ENCODE measurements around the gene KCND3. TPM values are rescaled to one million over a fixed set of nuclear protein-coding genes. Genes with fewer than 3 reads are reported as not detected.
A peak's percentile ranks its signal among the peaks of the same experiment; 100 is the strongest.

The KCND3 gene
- total and polyA plus RNA-seq, 2 experiments from 2014 or later = 0.10 to 0.18 TPM

- TF ChIP-seq STAT1 (IDR thresholded peaks at IDR 0.05; ENCODE audit: unreplicated experiment) (no peak), ETS1 (IDR thresholded peaks at IDR 0.05) (no peak)
Measured at GRCh38 chr1:111927652-111928051, 61.8 kb downstream of the KCND3 start (continued).

GRCh38 chr1:111924786-111925185, 64.7 kb downstream of the KCND3 start:
- ATAC-seq = peak; percentile 29; the same call in 2 of the 3 replicates
- H3K9me2 ChIP-seq (ENCODE audit: insufficient read depth) = no peaks in the 10 kb centered on the region
- no peaks in the 10 kb centered on the region for H3F3A ChIP-seq (replicated peaks; ENCODE audit: low read depth)
- TF ChIP-seq CREB1 (CRISPR knock-in tag; IDR thresholded peaks at IDR 0.05; ENCODE audit: low read depth) (no peak), JUNB (IDR thresholded peaks at IDR 0.05; ENCODE audit: unreplicated experiment) (no peak), CTCF (conservative IDR thresholded peaks at IDR 0.05; ENCODE audit: low read depth in 2 of 2) (0 out of 4 replicates have a peak, but pooled peaks of 1 of the 2 experiments have one; percentile 10)
- H4K20me1 ChIP-seq (replicated peaks; ENCODE audit: insufficient read depth) = no peaks in the 10 kb centered on the region
- no peak overlapping the region for H2AFZ ChIP-seq
- H3K4me2 ChIP-seq = no peak overlapping the region
- no peak overlapping the region for H3K27ac ChIP-seq (ENCODE audit: low read depth)
- no peaks in the 10 kb centered on the region for H3K27me3 ChIP-seq (ENCODE audit: insufficient read depth)
- no peaks in the 10 kb centered on the region for H3K79me2 ChIP-seq (replicated peaks; ENCODE audit: insufficient read depth)
- Mint-ChIP-seq H3K27me3 (ENCODE audit: insufficient read depth, low read depth, poor library complexity) (peaks cover 4% of the 10 kb centered on the region), H3K4me1 (peaks cover 11% of the 10 kb centered on the region; the same call in 2 of the 3 replicates), H3K4me3 (no peak overlapping the region), H3K27ac (no peak overlapping the region), H3K9me3 (no peaks in the 10 kb centered on the region), H3K36me3 (ENCODE audit: low read depth) (no peaks in the 10 kb centered on the region)
- no peaks in the 10 kb centered on the region for H3K4me1 ChIP-seq (ENCODE audit: insufficient read depth)
- no peak overlapping the region for H3K4me3 ChIP-seq
- DNase-seq (ENCODE audit: low spot score) = no peak
- no peaks in the 10 kb centered on the region for H3K36me3 ChIP-seq (ENCODE audit: insufficient read depth)

- DNase-seq (ENCODE audit: low spot score) (no peak), ATAC-seq (no peak)
- no peak overlapping the region for H3K27ac Mint-ChIP-seq
- no peaks in the 10 kb centered on the region for H3K79me2 ChIP-seq (replicated peaks; ENCODE audit: insufficient read depth)
- no peaks in the 10 kb centered on the region for H3F3A ChIP-seq (replicated peaks; ENCODE audit: low read depth)
- H3K4me2 ChIP-seq = no peak overlapping the region
- no peaks in the 10 kb centered on the region; the same call in 2 of the 3 replicates for H3K9me3 Mint-ChIP-seq
- no peak overlapping the region for H2AFZ ChIP-seq
- no peak for TF ChIP-seq POLR2AphosphoS5 (IDR thresholded peaks at IDR 0.05; ENCODE audit: low read depth)
- no peak for TF ChIP-seq ETS1 (IDR thresholded peaks at IDR 0.05)
- H3K4me1 ChIP-seq (ENCODE audit: insufficient read depth) = no peaks in the 10 kb centered on the region
- H3K27ac ChIP-seq (ENCODE audit: low read depth) = no peak overlapping the region
- no peaks in the 10 kb centered on the region for H3K36me3 ChIP-seq (ENCODE audit: insufficient read depth)
- no peaks in the 10 kb centered on the region for H3K27me3 ChIP-seq (ENCODE audit: insufficient read depth)
- H3K36me3 Mint-ChIP-seq (ENCODE audit: low read depth) = no peaks in the 10 kb centered on the region
- peaks cover 8% of the 10 kb centered on the region; the same call in 2 of the 3 replicates for H3K4me1 Mint-ChIP-seq
- no peaks in the 10 kb centered on the region for H4K20me1 ChIP-seq (replicated peaks; ENCODE audit: insufficient read depth)
- no peak overlapping the region for H3K4me3 ChIP-seq
- no peak overlapping the region for H3K4me3 Mint-ChIP-seq
- H3K9me2 ChIP-seq (ENCODE audit: insufficient read depth) = no peaks in the 10 kb centered on the region
- H3K27me3 Mint-ChIP-seq (ENCODE audit: insufficient read depth, low read depth, poor library complexity) = peaks cover 4% of the 10 kb centered on the region
Measured at GRCh38 chr1:111923766-111924165, 65.7 kb downstream of the KCND3 start.
